Left renal pelvis (tissue), 4 donors: ENCODE results near the gene BCL2. TPM values are rescaled to one million over a fixed set of nuclear protein-coding genes. Genes with fewer than 3 reads are reported as not detected.

ENCODE experiments used
- polyA plus RNA-seq, 4 donors: library from polyadenylated mRNA; unstranded; fragments of 120-200 nt; gene quantifications; one replicate each; pipeline ENCODE4 v1.2.1, GENCODE V29; 2013; ENCODE audit not compliant: insufficient read length in 4 of 4

BCL2 gene
- polyA plus RNA-seq, 4 donors, result 21.6 to 27.4 (median 24.5) TPM

Other genes with a start within 250 kb of the BCL2 start
- 10 to 100 TPM; 41.7 to 53.1 (median 46.0) TPM for gene KDSR, start 47.4 kb upstream of the BCL2 start, polyA plus RNA-seq
- 10 to 100 TPM; 50.6 to 61.2 (median 56.1) TPM for gene VPS4B, start 102.7 kb upstream of the BCL2 start, polyA plus RNA-seq
- gene SERPINB5, start 157.2 kb upstream of the BCL2 start, polyA plus RNA-seq, result under 1 TPM in 2 of 4 donors, not detected in 2; 0.04 to 0.09 TPM
- not detected for gene SERPINB12, start 222.6 kb upstream of the BCL2 start, polyA plus RNA-seq